Muscle layer of colon (tissue), 2 donors: ENCODE data around the gene RNF225.

Source experiments
- H3K27ac ChIP-seq: one replicate; pipeline ENCODE4 v1.7.0; 2013; ENCODE audit warnings: low read depth, mild to moderate bottlenecking, low read length, moderate library complexity
- H3K27me3 ChIP-seq, 2 donors: one replicate each; pipeline ENCODE4 v1.7.0; 2013; ENCODE audit warnings: low read length in 2 of 2, mild to moderate bottlenecking in 2 of 2; ENCODE audit not compliant: insufficient read depth in 2 of 2, control insufficient read depth in 1 of 2
- H3K36me3 ChIP-seq: one replicate; pipeline ENCODE4 v1.7.0; 2013; ENCODE audit warnings: mild to moderate bottlenecking, low read length; ENCODE audit not compliant: insufficient read depth
- H3K4me1 ChIP-seq: one replicate; pipeline ENCODE4 v1.7.0; 2013; ENCODE audit warnings: mild to moderate bottlenecking, low read length; ENCODE audit not compliant: insufficient read depth
- H3K4me3 ChIP-seq, 2 donors: one replicate each; pipeline ENCODE4 v1.7.0; 2013; ENCODE audit warnings: low read length in 2 of 2, low read depth in 1 of 2, mild to moderate bottlenecking in 1 of 2, moderate library complexity in 1 of 2
- H3K9ac ChIP-seq: one replicate; pipeline ENCODE4 v1.7.0; 2013; ENCODE audit warnings: low read length
- H3K9me3 ChIP-seq: one replicate; pipeline ENCODE4 v1.7.0; 2013; ENCODE audit warnings: mild to moderate bottlenecking, low read length
- donor health status: abdominal sarcoma.
- donor health status: Adenocarcinoma of cecum.

Gene RNF225

DNA sequence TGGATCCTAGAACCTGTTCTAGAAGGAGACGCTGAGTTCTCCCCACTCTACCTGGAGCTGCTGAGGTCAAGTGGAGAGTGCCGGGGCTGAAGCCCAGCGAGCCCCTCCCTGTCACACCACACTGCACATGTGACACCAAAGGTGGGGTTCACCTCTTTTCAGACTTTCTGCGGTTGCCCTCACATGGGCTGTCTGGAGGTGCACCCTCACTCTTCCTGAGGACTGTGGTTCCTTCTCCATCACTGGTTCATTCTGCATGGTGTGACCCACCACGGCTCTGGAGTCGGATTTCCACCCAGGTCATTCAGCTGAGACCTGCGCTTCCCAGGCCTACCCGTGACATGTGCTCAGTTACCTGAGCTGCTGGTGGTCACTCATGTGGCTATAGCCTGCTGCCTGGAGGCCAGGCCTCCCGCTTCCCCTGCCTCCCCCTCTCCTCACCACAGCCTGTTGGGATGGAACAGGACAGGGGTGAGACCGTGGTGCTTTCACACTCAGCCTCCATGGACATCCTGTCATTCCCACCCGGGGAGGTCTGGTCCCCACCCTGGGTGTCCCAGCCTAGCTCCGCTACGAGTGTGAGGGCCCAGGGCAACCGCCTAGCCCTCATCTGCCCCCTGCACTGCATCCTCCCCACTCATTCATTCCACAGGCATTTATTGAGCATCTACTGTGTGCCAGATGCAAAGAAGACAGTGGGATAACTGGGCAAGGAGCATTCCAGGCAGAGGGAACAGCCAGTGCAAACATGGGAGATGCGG is 41.6 kb upstream of the RNF225 start:
- H3K27ac ChIP-seq = no peak overlapping the region
- H3K9ac ChIP-seq = no peak overlapping the region
- H3K36me3 ChIP-seq = no peaks in the 10 kb centered on the region
- H3K27me3 ChIP-seq = peaks cover 29 to 80% of the 10 kb centered on the region in 2 donors
- no peak overlapping the region for H3K4me3 ChIP-seq
- no peaks in the 10 kb centered on the region for H3K4me1 ChIP-seq
- no peaks in the 10 kb centered on the region for H3K9me3 ChIP-seq

DNA sequence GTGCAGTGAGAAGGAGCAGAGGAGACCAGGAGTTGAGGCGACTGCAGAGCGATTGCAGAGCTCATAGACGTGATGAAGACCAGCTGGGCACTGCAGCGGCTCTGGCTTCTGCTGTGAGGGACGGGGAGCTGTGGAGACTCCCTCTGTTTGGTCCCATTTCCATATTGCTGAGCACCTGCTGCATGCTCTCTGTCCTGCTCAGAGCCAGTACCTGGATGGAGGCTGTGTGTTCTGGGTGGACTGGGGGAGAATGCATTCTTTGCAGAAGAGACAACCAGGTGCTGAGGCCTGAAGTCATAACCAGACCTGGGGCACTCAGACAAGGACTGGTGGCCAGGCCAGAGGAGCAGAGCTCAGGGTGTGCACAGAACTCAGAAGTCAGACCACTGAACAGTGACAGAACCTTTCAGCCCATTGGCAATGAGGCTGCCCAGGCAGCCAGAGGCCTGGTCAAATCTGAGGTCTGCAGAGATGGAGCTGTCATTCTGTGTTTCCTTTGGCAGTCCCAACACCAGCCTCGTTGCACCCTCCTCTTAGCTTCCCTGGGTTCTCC is 40.9 kb upstream of the RNF225 start:
- peaks cover 29 to 74% of the 10 kb centered on the region in 2 donors for H3K27me3 ChIP-seq
- no peak overlapping the region for H3K9ac ChIP-seq
- H3K4me1 ChIP-seq = no peaks in the 10 kb centered on the region
- no peak overlapping the region for H3K27ac ChIP-seq
- H3K4me3 ChIP-seq = no peak overlapping the region
- no peaks in the 10 kb centered on the region for H3K36me3 ChIP-seq
- H3K9me3 ChIP-seq = no peaks in the 10 kb centered on the region

DNA sequence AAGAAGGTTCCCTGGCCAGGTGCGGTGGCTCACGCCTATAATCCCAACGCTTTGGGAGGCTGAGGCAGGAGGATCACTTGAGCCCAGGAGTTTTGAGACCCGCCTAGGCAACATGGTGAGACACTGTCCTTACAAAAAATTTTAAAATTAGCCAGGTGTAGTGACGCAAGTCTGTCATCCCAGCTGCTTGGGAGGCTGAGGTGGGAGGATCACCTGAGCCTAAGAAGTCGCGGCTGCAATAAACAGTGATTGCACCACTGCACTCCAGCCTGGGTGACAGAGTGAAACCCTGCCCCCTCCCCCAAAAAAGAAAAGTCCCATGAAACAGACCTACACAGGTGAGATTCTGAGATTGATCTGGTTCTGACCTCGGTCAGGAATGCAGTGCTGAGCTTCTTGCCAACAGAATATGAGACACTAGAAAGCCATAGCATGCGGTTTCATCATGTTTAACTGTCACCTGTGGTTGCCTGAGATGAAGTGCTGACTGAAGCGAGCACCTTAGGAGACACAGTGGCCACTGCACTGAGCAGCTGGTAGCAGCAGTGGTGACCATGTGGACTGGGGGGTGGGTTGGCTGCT is 40.1 kb upstream of the RNF225 start:
- peaks cover 29 to 67% of the 10 kb centered on the region in 2 donors for H3K27me3 ChIP-seq

DNA sequence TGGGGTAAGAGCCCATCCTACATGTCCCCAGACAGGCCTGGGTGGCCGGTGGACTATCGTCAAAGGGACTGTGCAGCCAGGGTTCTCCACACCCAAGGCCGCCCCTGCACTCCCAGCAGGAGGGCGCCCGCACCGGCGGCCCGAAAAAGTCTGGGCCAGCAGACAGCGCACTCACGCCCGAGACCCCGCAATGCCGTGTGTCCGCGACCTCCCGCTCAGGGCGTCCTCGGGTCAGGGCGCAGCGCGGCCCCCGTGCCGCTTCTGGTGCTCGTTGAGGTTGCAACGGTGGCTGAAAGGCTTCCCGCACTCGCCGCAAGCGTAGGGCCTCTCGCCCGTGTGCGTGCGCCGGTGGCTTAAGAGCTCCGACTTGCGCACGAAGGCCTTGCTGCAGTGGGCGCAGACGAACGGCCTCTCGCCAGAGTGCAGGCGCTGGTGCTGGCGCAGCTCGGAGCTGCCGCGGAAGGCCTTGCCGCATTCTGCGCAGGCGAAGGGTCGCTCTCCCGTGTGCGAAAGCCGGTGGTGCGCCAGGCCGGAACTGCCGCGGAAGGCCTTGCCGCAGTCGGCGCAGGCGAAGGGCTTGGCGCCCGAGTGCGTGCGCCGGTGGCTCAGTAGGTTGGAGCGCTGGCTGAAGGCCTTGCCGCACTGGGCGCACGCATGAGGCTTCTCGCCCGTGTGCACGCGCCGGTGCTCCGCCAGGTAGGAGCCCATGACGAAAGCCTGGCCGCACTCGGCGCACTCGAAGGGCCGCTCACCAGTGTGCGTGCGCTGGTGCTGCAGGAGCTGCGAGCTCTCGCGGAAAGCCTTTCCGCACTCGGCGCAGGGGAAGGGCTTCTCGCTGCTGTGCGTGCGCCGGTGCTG is 39.3 kb upstream of the RNF225 start:
- no peaks in the 10 kb centered on the region for H3K36me3 ChIP-seq
- H3K9ac ChIP-seq = no peak overlapping the region
- H3K27ac ChIP-seq = no peak overlapping the region
- no peaks in the 10 kb centered on the region for H3K4me1 ChIP-seq
- H3K4me3 ChIP-seq = no peak overlapping the region
- H3K9me3 ChIP-seq = no peaks in the 10 kb centered on the region
- H3K27me3 ChIP-seq = peaks cover 29 to 60% of the 10 kb centered on the region in 2 donors

More for the DNA sequence above, 40.1 kb upstream of the RNF225 start:
- Histone ChIP-seq H3K9me3 (no peaks in the 10 kb centered on the region), H3K36me3 (no peaks in the 10 kb centered on the region), H3K9ac (no peak overlapping the region), H3K4me3 (no peak overlapping the region), H3K4me1 (no peaks in the 10 kb centered on the region), H3K27ac (no peak overlapping the region)

DNA sequence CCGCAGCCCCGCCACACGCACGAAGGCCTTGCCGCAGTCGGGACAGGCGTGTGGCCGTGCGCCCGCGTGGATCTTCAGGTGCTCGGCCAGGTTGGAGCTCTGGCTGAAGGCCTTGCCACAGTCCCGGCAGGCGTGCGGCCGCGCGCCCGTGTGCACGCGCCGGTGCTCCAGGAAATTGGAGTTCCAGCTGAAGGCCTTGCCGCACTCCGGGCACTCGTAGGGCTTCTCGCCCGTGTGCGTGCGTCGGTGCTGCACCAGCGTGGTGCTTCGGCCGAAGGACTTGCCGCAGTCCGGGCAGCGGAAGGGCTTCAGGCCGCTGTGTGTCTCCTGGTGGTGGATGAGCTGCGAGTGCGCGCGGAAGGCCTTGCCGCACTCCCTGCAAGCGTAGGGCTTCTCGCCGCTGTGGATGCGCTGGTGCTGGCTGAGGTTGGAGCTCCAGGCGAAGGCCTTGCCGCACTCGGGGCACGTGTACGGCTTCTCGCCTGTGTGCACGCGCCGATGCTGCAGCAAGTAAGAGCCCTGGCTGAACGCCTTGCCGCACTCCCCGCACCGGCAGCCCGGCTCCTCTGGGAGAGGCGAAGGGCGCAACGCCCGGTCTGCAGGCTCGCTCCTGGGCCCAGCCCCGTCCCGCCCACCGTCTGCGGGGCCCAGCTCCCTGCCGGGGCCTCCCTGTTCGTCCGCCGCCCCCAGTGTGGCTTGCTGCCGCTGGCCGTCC is 38.5 kb upstream of the RNF225 start:
- H3K27me3 ChIP-seq = peaks cover 29 to 52% of the 10 kb centered on the region in 2 donors
- no peaks in the 10 kb centered on the region for H3K4me1 ChIP-seq
- H3K36me3 ChIP-seq = no peaks in the 10 kb centered on the region
- H3K9me3 ChIP-seq = no peaks in the 10 kb centered on the region
- no peak overlapping the region for H3K27ac ChIP-seq
- no peak overlapping the region for H3K9ac ChIP-seq
- H3K4me3 ChIP-seq = no peak overlapping the region

DNA sequence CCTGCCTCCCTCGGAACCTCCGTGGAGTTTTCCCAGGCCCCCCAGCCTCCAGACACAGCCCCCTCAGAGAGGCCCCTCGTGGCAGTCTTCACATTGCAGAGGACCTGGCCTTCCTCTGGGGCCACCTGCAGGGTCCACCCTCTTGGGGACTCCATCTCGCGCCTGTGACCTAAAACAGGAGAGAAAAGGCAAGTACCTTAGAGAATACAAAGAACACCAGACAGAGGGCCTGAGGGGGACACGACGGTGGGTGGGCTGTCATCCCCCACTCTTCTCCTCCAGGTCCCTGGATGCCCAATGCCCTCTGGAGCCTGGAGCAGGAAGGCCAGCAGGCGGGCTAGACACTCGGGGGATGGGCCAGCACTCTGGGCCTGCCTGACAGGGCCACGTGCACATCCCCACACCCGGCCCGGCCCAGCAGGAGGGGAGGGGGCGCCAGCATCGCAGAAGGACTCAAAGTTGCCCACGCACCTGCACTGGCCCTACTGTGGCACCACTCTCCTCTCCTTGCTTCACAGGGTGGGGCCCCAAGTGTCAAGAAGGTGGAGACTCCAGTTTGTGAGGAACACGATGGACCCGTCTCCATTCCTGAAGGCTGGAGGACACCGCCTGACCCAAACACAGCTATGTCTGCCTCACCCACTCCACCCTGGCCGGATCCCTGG is 37.8 kb upstream of the RNF225 start:
- H3K9ac ChIP-seq = no peak overlapping the region
- H3K27ac ChIP-seq = no peak overlapping the region
- no peaks in the 10 kb centered on the region for H3K36me3 ChIP-seq
- H3K4me3 ChIP-seq = no peak overlapping the region
- H3K27me3 ChIP-seq = peaks cover 24 to 46% of the 10 kb centered on the region in 2 donors
- H3K9me3 ChIP-seq = no peaks in the 10 kb centered on the region
- no peaks in the 10 kb centered on the region for H3K4me1 ChIP-seq

DNA sequence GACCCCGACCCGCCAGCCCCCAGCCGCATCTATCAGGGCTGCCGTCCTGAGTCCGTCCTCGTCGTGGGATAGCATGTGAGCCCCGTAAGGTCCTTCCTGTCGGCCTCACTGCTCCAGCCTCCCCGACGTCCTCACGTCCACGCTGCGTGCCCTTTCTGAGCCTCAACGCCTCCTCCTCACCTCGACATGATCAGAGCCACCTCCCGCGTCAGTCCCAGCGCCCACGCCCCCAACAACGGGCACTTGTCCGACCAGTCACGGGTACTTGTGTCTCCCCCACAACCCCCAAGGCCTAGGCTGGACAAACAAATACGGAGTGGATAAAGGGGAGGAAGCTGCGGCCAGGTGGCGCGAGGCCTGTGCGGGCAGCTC is 33.6 kb upstream of the RNF225 start:
- H3K9ac ChIP-seq = peak overlapping the region; percentile 96
- H3K4me1 ChIP-seq = no peaks in the 10 kb centered on the region
- no peaks in the 10 kb centered on the region for H3K9me3 ChIP-seq
- peak overlapping the region; percentile 83 to 99 for H3K4me3 ChIP-seq
- H3K27me3 ChIP-seq = peaks cover 0 to 18% of the 10 kb centered on the region in 2 donors
- H3K27ac ChIP-seq = peak overlapping the region; percentile 59
- H3K36me3 ChIP-seq = no peaks in the 10 kb centered on the region

DNA sequence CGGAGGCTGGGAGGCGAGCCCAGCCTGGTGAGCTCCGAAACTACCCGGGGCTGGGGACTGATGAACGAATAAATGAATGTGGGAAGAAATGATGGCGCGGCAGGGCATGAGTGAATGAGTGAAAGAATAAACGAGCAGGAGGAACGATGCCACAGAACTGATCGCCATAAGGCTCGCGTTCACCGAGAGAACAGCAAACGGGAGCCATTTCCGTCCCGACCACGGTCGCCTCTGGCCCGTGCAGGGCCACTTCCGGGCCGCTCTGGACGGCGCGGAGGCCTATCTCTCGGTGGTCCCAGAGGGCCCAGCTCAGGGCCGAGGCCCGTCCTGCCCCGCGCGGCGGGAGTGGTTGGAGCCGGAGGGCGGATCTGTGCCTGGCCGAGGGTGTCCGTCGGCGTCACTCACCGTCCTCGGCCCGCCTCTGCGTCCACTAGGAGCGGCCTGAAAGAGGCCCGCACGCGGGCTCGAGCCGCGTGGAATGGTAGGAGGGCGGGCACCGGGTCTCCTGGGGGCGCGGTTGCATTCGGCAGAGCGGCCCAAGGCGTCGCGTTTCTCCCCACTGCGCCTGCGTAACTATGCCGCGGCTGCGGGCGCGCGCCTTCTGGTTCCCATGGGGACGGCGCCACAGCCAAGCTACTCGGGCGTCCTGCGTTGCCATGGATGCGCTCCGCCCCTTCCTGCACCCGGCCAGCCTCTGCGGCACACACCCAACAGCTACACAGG is 33.0 kb upstream of the RNF225 start, which contains the start of gene ZNF497:
Gene ZNF497 (minus strand): TSS at position 480 of the 723 bp plus-strand sequence. CDS start 5,116 bp downstream, outside the sequence.
- Histone ChIP-seq H3K4me3 (peak within 1 kb of the TSS; percentile 83 to 99), H3K9ac (peak within 1 kb of the TSS; percentile 96), H3K36me3 (no peaks in the 10 kb centered on the region), H3K4me1 (no peaks in the 10 kb centered on the region), H3K27ac (peak within 1 kb of the TSS; percentile 59), H3K9me3 (no peaks in the 10 kb centered on the region), H3K27me3 (peaks cover 0 to 18% of the 10 kb centered on the region in 2 donors)

DNA sequence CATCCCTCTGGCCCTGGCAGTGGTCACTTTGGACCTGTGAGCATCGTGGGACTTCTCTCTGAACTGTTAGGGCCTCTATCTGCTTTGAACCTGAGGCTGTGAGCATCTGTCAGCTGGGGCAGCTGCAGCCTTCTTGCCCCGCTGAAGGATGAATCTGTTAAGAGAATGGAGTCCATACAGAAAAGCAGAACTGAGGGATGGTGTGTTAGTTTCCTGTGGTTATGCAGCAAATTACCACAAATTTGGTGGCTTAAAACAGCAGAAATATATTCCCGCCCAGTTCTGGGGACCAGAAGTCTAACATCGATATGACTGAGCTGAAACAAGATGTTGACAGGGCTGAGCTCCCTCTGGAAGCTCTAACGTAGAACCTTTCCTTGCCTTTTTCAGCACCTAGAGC is 31.3 kb upstream of the RNF225 start:
- H3K9ac ChIP-seq = no peak overlapping the region

More for the DNA sequence above, 31.3 kb upstream of the RNF225 start:
- Histone ChIP-seq H3K4me1 (no peaks in the 10 kb centered on the region), H3K9me3 (no peaks in the 10 kb centered on the region), H3K27me3 (peaks cover 0 to 18% of the 10 kb centered on the region in 2 donors), H3K27ac (no peak overlapping the region), H3K4me3 (no peak overlapping the region), H3K36me3 (no peaks in the 10 kb centered on the region)
